ENCODE data around the gene PTPRM.

Gene PTPRM

DNA sequence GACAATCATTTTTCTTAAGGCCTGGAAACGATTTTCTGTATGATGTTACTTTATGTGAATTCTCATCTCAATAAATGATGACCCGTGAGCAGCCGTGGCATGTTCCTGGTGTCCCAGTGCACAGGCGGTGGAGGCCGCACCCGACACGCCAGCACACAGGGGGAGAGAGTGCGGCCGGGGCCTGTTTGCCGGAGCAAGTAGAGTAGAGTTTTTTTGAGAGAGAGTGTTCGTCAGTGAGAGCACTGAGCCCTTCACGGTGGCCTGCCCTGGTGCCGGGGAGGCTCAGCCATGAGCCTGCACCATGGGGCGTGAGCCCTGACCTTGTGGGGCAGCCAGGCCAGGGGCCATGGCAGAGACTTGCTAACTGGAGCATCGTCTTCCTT lies 839.7 kb downstream of the PTPRM start:
- TF ChIP-seq, protein P1, sequence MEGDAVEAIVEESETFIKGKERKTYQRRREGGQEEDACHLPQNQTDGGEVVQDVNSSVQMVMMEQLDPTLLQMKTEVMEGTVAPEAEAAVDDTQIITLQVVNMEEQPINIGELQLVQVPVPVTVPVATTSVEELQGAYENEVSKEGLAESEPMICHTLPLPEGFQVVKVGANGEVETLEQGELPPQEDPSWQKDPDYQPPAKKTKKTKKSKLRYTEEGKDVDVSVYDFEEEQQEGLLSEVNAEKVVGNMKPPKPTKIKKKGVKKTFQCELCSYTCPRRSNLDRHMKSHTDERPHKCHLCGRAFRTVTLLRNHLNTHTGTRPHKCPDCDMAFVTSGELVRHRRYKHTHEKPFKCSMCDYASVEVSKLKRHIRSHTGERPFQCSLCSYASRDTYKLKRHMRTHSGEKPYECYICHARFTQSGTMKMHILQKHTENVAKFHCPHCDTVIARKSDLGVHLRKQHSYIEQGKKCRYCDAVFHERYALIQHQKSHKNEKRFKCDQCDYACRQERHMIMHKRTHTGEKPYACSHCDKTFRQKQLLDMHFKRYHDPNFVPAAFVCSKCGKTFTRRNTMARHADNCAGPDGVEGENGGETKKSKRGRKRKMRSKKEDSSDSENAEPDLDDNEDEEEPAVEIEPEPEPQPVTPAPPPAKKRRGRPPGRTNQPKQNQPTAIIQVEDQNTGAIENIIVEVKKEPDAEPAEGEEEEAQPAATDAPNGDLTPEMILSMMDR (conservative IDR thresholded peaks at IDR 0.05): no peak
- no peak overlapping the region for H3K27ac ChIP-seq

DNA sequence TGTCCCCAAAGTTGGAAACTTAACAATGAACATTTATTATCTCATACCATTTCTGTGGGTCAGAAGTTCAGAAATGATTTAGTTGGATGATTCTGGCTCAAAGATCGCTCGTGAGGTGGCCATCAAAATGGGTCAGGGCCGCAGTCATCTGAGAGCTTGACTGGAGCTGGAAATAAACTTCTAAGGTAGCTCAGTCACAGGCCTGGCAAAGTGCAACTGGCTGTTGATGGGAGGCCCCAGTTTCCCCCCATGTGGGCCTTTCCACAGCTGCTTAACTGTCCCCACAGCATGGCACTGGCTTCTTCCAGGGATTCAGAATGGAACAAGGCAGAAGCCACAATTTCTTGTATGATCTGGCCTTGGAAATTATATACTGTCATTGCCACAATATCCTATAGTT lies 842.0 kb downstream of the PTPRM start:
- no peak overlapping the region for H3K27ac ChIP-seq
- TF ChIP-seq, protein P1 (conservative IDR thresholded peaks at IDR 0.05): no peak

DNA sequence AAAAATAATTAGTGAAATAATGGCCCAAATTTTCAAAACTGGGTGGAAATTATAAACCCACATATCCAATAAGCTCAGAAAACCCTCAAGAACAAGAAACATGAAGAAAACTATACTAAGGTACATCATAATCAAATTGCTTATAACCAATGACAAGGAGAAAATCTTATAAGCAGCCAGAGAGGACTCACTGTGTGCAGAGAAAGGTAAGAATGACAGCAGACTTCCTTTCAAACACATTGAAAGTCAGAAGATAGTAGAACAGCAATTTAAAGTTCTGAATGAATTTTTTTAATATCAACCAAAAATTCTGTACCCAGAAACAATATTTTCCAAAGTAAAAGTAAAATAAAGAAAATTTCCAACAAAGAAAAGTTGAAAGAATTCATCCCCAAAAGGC lies 844.4 kb downstream of the PTPRM start:
- TF ChIP-seq, protein P1 (conservative IDR thresholded peaks at IDR 0.05): no peak

DNA sequence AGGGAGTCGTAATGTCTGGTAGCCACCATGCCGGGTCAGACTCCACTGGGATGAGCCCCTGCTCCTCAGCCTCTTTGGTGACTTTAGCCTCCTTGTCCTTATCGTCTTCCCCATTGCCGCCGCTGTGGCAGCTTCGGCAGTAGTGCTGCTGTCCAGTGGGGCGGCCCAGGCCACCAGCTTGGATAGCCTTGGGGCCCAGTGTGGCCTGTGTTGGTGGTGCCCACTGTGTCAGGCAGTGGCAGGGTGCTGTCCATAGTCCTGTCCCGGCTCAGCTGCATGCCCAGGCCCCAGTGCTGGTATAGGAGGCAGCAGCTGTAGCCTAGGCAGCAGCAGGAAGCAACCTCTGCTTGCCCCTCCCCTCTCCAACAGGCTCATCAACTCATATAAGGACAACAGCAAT lies 845.0 kb downstream of the PTPRM start:
- no peak overlapping the region for H3K27ac ChIP-seq
- TF ChIP-seq, protein P1 (conservative IDR thresholded peaks at IDR 0.05): no peak

More for the DNA sequence above, 844.4 kb downstream of the PTPRM start:
- H3K27ac ChIP-seq: no peak overlapping the region

DNA sequence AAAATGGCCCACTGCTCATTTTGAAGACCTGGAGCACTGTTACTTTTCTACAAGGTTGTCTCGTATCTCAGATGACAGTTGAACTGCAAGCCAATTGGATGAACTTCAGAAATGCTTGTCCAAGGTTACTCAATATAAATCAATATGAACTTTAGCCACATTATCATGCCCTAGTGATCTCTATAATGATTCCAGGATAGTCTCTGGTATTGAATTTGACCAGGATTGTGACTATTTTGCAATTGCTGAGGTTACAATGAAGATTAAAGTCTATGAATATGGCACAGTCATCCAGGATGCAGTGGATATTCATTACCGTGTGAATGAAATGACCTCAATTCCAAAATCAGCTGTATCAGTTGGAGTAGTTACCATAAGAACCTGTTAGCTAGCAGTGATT lies 846.1 kb downstream of the PTPRM start:
- H3K27ac ChIP-seq: no peak overlapping the region
- TF ChIP-seq, protein P1 (conservative IDR thresholded peaks at IDR 0.05): no peak

DNA sequence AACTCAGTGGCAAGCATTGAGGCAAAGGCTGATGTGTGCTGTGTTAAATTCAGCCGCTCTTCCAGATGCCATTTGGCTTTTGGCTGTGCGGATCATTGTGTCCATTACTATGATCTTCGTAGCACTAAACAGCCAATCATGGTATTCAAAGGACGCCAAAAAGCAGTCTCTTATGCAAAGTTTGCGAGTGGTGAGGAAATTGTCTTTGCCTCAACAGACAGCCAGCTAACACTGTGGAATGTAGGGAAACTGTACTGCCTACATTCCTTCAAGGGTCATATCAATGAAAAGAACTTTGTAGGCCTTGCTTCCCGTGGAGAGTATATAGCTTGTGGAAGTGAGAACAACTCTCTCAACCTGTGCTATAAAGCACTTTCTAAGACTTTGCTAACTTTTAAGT lies 846.6 kb downstream of the PTPRM start:
- TF ChIP-seq, protein P1 (conservative IDR thresholded peaks at IDR 0.05): no peak
- H3K27ac ChIP-seq: no peak overlapping the region

DNA sequence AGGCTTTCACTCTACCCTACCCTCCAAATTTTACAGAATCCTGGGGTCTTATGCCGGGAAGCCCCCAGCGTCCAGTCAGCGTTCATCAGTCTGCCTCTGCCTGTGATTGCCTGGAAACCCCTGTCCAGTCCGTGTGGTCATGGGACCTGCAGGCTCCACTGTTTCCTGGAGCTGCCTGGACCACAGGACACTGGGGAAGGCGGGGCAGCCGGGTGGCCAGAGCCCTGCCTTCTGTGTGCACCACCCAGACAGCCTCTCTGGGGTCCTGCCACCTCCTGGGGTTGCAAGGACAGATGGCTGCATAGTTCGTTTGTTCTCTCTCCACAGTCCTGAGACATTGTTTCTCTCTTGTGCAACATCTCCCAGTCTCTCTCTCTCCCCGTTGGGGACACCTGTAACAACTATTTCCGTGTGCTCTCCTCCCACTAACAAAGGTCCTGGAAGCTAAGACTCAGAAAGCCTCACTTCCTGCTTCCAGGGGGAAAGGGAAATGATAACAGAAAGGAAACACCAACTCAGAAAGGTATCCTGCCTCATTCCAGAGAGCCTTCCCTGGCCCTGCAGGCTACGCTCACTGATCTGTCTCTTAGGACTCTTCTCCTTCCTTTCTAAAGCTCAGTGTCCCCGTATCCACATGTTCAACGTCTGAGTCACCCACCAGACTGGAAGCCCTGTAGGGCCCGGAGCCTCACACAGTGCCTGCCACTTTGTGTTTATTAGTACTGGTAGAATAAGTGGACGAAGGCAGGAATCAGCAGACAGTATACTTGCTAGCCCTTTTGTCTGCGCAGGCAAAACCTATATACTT lies 849.3 kb downstream of the PTPRM start:
- no peak overlapping the region for H3K27ac ChIP-seq
- TF ChIP-seq, protein P1 (conservative IDR thresholded peaks at IDR 0.05): no peak
